Mononuclear cell (primary cell): Measurements from ENCODE around the gene KCTD6. TPM values are rescaled to one million over a fixed set of nuclear protein-coding genes. Genes with fewer than 3 reads are reported as not detected.
"Not testable (repeated sequence)": the region's sequence is repeated elsewhere in the genome, so short reads cannot be mapped to it uniquely, and the experiment has no call there.

Experiments used
- H3K27me3 ChIP-seq: 2 replicates; pipeline ENCODE4 v1.6.0; 2011; ENCODE audit warnings: low read length, control low read depth; ENCODE audit not compliant: insufficient read depth
- H3K4me1 ChIP-seq: 2 replicates; pipeline ENCODE4 v1.5.1; 2011; ENCODE audit warnings: mild to moderate bottlenecking, low read length, control low read depth; ENCODE audit not compliant: insufficient read depth
- H3K4me3 ChIP-seq: 2 replicates; pipeline ENCODE4 v1.5.1; 2011; ENCODE audit warnings: mild to moderate bottlenecking, low read length, moderate library complexity
- H3K9me3 ChIP-seq: 2 replicates; pipeline ENCODE4 v1.5.1; 2011; ENCODE audit warnings: low read depth, mild to moderate bottlenecking, control low read depth, low read length
- total RNA-seq: library from RNA; depleted of rRNA; stranded (reverse); fragments of >200 nt; gene quantifications from one replicate; pipeline ENCODE4 v1.2.3, GENCODE V29; 2012

Gene KCTD6
- total RNA-seq, 1 donor, result 10.6 TPM

- H3K9me3 ChIP-seq, result no peaks in the 10 kb centered on the region
- peaks cover 19% of the 10 kb centered on the region for H3K4me1 ChIP-seq
- H3K4me3 ChIP-seq, result no peak overlapping the region
These were observed 5.2 kb downstream of the KCTD6 start for GRCh38 chr3:58497097-58497496.

GRCh38 chr3:58502872-58503271 lies 11.0 kb downstream of the KCTD6 start:
- Histone ChIP-seq H3K4me3 (no peak overlapping the region), H3K9me3 (no peaks in the 10 kb centered on the region), H3K4me1 (peaks cover 4% of the 10 kb centered on the region), H3K27me3 (no peaks in the 10 kb centered on the region)

More at GRCh38 chr3:58497097-58497496, 5.2 kb downstream of the KCTD6 start:
- no peaks in the 10 kb centered on the region for H3K27me3 ChIP-seq

GRCh38 chr3:58507356-58508078 lies 15.6 kb downstream of the KCTD6 start:
- H3K4me1 ChIP-seq, result peaks cover 4% of the 10 kb centered on the region
- no peak overlapping the region for H3K4me3 ChIP-seq
- no peaks in the 10 kb centered on the region for H3K9me3 ChIP-seq
- no peaks in the 10 kb centered on the region for H3K27me3 ChIP-seq

DNA sequence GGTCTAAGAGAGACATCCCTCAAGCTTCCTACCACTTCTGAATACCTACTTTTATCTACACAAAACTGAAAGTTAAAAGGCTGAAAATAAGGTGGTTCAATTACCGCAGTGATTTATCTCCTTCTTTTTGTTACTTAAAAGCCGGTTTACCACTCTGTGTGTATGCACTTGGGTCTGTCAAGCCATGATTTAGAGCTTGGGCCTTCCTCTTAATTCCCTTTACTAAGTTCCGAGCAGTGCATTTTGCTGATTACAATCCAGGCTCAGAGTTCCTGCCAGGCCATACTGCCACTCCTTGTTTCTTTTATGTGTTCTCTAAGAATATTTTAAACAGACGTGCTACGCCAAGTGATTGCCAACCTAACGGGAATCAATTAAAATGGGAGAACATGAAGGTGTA lies 16.5 kb downstream of the KCTD6 start:
- Histone ChIP-seq H3K4me3 (no peak overlapping the region), H3K27me3 (no peaks in the 10 kb centered on the region), H3K9me3 (no peaks in the 10 kb centered on the region), H3K4me1 (no peaks in the 10 kb centered on the region)

DNA sequence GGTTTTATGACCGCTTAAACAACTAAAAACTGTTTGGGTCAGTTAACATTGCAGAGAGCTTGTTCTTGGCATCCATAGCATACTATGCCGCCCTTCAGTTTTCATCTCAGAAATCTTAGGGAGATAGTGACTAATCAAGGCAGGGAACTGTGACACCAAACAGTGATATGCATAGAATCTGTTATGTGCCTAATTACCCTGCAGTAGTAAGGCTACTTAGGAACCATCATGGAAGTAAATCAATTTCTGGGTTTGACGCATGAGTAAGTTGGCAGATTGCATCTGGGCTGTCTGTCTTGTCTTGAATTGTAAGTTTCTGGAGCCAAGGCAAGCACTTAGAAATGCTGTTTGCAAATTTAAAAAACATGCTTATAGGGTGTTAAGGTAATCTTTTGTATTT lies 22.5 kb downstream of the KCTD6 start:
- Histone ChIP-seq H3K4me1 (no peaks in the 10 kb centered on the region), H3K9me3 (no peaks in the 10 kb centered on the region), H3K4me3 (no peak overlapping the region), H3K27me3 (no peaks in the 10 kb centered on the region)

DNA sequence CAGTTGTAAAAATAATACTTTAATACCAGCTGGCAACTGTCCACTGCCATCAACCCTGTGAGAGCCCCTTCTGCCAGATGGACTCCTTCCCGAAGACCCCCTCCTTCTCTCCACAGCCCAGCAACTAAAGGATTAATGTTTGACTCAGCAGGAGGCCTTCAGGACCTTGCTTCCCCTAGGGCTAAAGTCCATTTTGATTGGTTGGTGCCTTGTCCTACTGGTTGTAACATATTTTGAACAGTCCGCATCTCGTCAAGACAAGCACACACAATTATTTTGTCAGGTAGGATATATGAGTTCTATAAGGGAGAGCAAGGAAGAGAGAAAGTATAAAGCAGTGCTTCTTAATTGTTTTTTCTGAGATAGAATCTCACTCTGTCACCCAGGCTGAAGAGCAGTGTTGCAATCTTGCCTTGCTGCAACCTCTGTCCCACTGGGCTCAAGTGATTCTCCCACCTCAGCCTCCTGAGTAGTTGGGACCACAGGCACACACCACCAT lies 26.4 kb downstream of the KCTD6 start:
- Histone ChIP-seq H3K9me3 (no peaks in the 10 kb centered on the region), H3K27me3 (no peaks in the 10 kb centered on the region), H3K4me1 (no peaks in the 10 kb centered on the region), H3K4me3 (no peak overlapping the region)

GRCh38 chr3:58519668-58520402 lies 27.9 kb downstream of the KCTD6 start:
- Histone ChIP-seq H3K4me3 (no peak overlapping the region), H3K4me1 (no peaks in the 10 kb centered on the region), H3K27me3 (no peaks in the 10 kb centered on the region), H3K9me3 (no peaks in the 10 kb centered on the region)

- H3K27me3 ChIP-seq, result no peaks in the 10 kb centered on the region
- H3K9me3 ChIP-seq, result no peaks in the 10 kb centered on the region
- H3K4me3 ChIP-seq, result no peak overlapping the region
- H3K4me1 ChIP-seq, result peaks cover 3% of the 10 kb centered on the region
These were observed 28.8 kb downstream of the KCTD6 start for GRCh38 chr3:58520403-58521335.

- H3K27me3 ChIP-seq, result no peaks in the 10 kb centered on the region
- peaks cover 9% of the 10 kb centered on the region for H3K4me1 ChIP-seq
- H3K9me3 ChIP-seq, result no peaks in the 10 kb centered on the region
- H3K4me3 ChIP-seq, result no peak overlapping the region
These were observed 29.4 kb downstream of the KCTD6 start for GRCh38 chr3:58521336-58521670.

DNA sequence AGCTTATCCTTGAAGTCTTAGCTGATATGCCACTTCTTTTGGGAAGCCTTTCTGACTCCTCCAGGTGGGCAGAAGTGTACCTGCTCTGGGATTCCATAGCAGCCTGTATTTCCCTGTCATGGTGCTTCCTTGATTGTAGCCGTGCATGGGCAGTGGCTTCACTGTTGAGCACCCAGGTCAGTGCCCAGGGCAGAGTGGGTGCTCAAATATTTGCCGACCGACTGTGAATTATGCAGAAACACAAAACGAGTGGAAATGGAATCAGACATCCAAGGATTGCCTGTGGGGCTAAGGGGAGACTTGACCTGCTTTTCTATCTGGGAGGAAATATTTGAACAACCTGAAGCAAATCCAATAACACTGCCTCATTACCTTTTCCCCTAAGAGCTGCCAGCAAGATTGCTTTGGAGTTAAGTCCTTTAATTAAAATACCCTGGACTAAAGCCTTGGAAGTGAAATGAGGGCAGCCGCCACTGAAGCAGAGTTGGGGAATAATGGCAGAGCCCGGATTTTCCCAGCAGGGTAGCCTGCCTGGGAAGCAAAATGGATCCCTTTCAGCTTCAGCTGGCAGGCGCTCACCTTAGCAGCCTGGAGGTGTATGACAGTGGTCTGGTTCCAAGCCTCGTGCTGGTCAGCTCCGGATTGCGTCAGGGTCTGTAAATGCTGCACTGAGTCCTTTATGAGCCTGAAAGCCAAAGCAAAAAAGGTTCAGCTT lies 30.2 kb downstream of the KCTD6 start:
- H3K9me3 ChIP-seq, result no peaks in the 10 kb centered on the region
- H3K27me3 ChIP-seq, result no peaks in the 10 kb centered on the region
- H3K4me3 ChIP-seq, result no peak overlapping the region
- H3K4me1 ChIP-seq, result peaks cover 17% of the 10 kb centered on the region

DNA sequence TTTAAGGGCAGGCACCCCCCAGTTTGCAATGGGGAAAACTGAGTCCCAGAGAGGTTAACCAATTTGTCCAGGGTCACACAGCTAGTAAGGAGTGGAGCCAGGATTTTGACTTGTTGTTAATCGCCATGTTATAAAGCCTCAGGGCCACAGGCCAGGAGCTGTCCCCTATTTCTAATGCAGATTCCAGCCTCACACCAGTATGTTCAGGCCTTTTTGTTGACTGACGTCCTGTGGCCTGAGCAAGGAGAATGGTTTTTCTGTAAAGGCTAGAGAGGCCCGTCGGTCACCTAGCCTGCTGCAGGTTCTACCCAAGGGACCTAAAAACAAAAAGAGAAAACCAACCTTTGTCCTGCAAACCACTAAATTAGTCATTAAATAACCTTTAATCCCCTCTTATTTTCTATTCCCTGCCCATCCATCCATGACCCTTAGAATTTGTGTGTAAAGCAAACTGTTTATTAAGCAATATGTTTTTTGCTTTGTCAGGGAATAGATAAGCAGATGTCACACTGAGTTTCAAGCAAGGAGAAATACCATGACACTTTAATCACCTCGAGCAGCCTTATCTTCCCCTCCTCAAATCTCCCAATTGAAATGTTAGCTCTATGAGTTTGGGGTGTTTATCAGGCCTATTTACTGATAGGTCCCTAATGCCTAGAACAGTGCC lies 31.0 kb downstream of the KCTD6 start:
- Histone ChIP-seq H3K27me3 (no peaks in the 10 kb centered on the region), H3K9me3 (no peaks in the 10 kb centered on the region), H3K4me1 (peaks cover 17% of the 10 kb centered on the region), H3K4me3 (no peak overlapping the region)

- Histone ChIP-seq H3K9me3 (no peaks in the 10 kb centered on the region), H3K4me3 (no peak overlapping the region), H3K4me1 (peaks cover 17% of the 10 kb centered on the region), H3K27me3 (no peaks in the 10 kb centered on the region)
These were observed 32.5 kb downstream of the KCTD6 start for GRCh38 chr3:58524326-58524888.

- H3K4me3 ChIP-seq, result no peak overlapping the region
- H3K27me3 ChIP-seq, result no peaks in the 10 kb centered on the region
- peaks cover 17% of the 10 kb centered on the region for H3K4me1 ChIP-seq
- no peaks in the 10 kb centered on the region for H3K9me3 ChIP-seq
These were observed 34.6 kb downstream of the KCTD6 start for GRCh38 chr3:58526515-58526957.

DNA sequence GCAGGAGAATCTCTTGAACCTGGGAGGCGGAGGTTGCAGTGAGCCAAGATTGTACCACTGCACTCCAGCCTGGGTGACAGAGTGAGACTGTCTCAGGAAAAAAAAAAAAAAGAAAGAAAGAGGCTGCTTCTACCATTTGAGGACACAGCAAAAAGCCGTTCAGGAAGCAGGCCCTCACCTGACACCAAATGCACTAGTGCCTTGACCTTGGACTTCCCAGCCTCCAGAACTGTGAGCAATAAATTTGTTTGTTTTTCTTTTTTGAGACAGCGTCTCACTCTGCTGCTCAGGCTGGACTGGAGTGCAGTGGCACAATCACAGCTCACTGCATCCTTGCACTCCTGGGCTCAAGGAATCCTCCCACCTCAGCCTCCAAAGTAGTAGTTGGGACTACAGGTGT lies 35.5 kb downstream of the KCTD6 start:
- H3K4me3 ChIP-seq, H3K9me3 ChIP-seq, H3K27me3 ChIP-seq: not testable (repeated sequence)
- peaks cover 17% of the 10 kb centered on the region for H3K4me1 ChIP-seq
